ENCODE data around the gene ABCC12.

ABCC12 gene

GRCh38 chr16:48165961-48166578 is 10.3 kb upstream of the ABCC12 start:
- no peak for DNase-seq

GRCh38 chr16:48164907-48165715 is 9.3 kb upstream of the ABCC12 start:
- peak; percentile 18 to 51 (median 48) for DNase-seq

- no peak for DNase-seq
These were observed 7.1 kb upstream of the ABCC12 start for GRCh38 chr16:48162839-48163410.

GRCh38 chr16:48161906-48162305 is 6.1 kb upstream of the ABCC12 start:
- DNase-seq, result no peak

GRCh38 chr16:48160575-48160974 is 4.8 kb upstream of the ABCC12 start:
- DNase-seq, result no peak

GRCh38 chr16:48158296-48158695 is 2.5 kb upstream of the ABCC12 start:
- peak in 1 of 5 donors; percentile 56 for DNase-seq

GRCh38 chr16:48157794-48158193 is 2.0 kb upstream of the ABCC12 start:
- DNase-seq, result no peak

- DNase-seq, result no peak
These were observed 1.5 kb upstream of the ABCC12 start for GRCh38 chr16:48157302-48157701.

- DNase-seq, result peak; percentile 53 to 80 (median 66)
These were observed 1.0 kb upstream of the ABCC12 start for GRCh38 chr16:48156790-48157209.

- no peak for DNase-seq
These were observed 2.0 kb downstream of the ABCC12 start for GRCh38 chr16:48153774-48154173.

- no peak for DNase-seq
These were observed 3.6 kb downstream of the ABCC12 start for GRCh38 chr16:48152226-48152625.

GRCh38 chr16:48150707-48151106 is 5.1 kb downstream of the ABCC12 start:
- no peak for DNase-seq

GRCh38 chr16:48146710-48147109 is 9.1 kb downstream of the ABCC12 start:
- no peak for DNase-seq

- no peak for DNase-seq
These were observed 9.7 kb downstream of the ABCC12 start for GRCh38 chr16:48146131-48146530.

- no peak for DNase-seq
These were observed 11.9 kb downstream of the ABCC12 start for GRCh38 chr16:48143812-48144368.

- no peak for DNase-seq
These were observed 15.0 kb downstream of the ABCC12 start for GRCh38 chr16:48140821-48141220.

- DNase-seq, result no peak
These were observed 16.3 kb downstream of the ABCC12 start for GRCh38 chr16:48139517-48139916.

- no peak for DNase-seq
These were observed 17.2 kb downstream of the ABCC12 start for GRCh38 chr16:48138543-48138942.

- DNase-seq, result no peak
These were observed 18.0 kb downstream of the ABCC12 start for GRCh38 chr16:48137822-48138221.

- no peak for DNase-seq
These were observed 19.0 kb downstream of the ABCC12 start for GRCh38 chr16:48136547-48137360.

GRCh38 chr16:48133455-48134211 is 22.2 kb downstream of the ABCC12 start:
- no peak for DNase-seq

GRCh38 chr16:48132696-48133095 is 23.1 kb downstream of the ABCC12 start:
- DNase-seq, result no peak
